ENCODE measurements around the gene FHL3. TPM values are rescaled to one million over a fixed set of nuclear protein-coding genes. Genes with fewer than 3 reads are reported as not detected.

Gene FHL3
- total and polyA plus RNA-seq, 2 donors (not counting 1 experiment from before 2014, with no cell fraction given): 0.15 to 2.2 TPM

- Histone ChIP-seq H4K20me1 (ENCODE audit: control insufficient read depth, insufficient read depth, low read length, poor library complexity, severe bottlenecking) (no peaks in the 10 kb centered on the region), H3K36me3 (replicated peaks in 1 of 2; ENCODE audit: control extremely low read depth in 1 of 2, control insufficient read depth in 1 of 2, extremely low read depth in 1 of 2, insufficient read depth in 2 of 2, low read length in 1 of 2) (peaks cover 0 to 26% of the 10 kb centered on the region in 2 experiments), H2AFZ (ENCODE audit: insufficient read depth, low read depth, low read length, poor library complexity, severe bottlenecking) (no peak overlapping the region), H3K27me3 (replicated peaks in 1 of 4; ENCODE audit: control extremely low read depth in 1 of 4, control insufficient read depth in 3 of 4, insufficient read depth in 4 of 4, low read length in 3 of 4) (no peaks in the 10 kb centered on the region), H3K4me2 (replicated peaks; ENCODE audit: low read depth, low read length, poor library complexity, severe bottlenecking) (no peak overlapping the region), H3K4me1 (ENCODE audit: control insufficient read depth in 2 of 2, insufficient read depth in 2 of 2, low read length in 2 of 2) (no peaks in the 10 kb centered on the region), H3K79me2 (ENCODE audit: control insufficient read depth, insufficient read depth, low read length) (no peaks in the 10 kb centered on the region), H3K9me3 (ENCODE audit: control extremely low read depth in 1 of 3, control insufficient read depth in 2 of 3, insufficient read depth in 1 of 3, low read length in 2 of 3) (no peaks in the 10 kb centered on the region), H3K27ac (ENCODE audit: low read length in 2 of 2) (no peak overlapping the region), H3K4me3 (ENCODE audit: control extremely low read depth in 1 of 5, extremely low read depth in 1 of 5, insufficient read depth in 1 of 5, low read depth in 2 of 5, low read length in 4 of 5) (no peak overlapping the region), H3K9ac (ENCODE audit: low read length) (no peak overlapping the region)
- H3K27ac Mint-ChIP-seq: no peak overlapping the region
- H3K4me1 Mint-ChIP-seq: no peaks in the 10 kb centered on the region
- no peaks in the 10 kb centered on the region for H3K9me3 Mint-ChIP-seq (ENCODE audit: insufficient read depth)
- intact Hi-C loops (cut with micrococcal nuclease): no loop called here
- CTCF ChIA-PET: interaction anchor here (0.8 kb wide), 1 partner anchor 36 kb away, joined by 3 read pairs; no protein-coding TSS in a partner anchor
- DNase-seq (no peak), ATAC-seq (ENCODE audit: low read depth) (no peak)
- H3K27me3 Mint-ChIP-seq: no peaks in the 10 kb centered on the region
- H3K4me3 Mint-ChIP-seq: no peak overlapping the region
- TF ChIP-seq EZH2 (IDR thresholded peaks at IDR 0.05; ENCODE audit: borderline replicate concordance, insufficient read depth, low read depth, low read length, poor library complexity, severe bottlenecking): no peak
- TF ChIP-seq, protein P1, sequence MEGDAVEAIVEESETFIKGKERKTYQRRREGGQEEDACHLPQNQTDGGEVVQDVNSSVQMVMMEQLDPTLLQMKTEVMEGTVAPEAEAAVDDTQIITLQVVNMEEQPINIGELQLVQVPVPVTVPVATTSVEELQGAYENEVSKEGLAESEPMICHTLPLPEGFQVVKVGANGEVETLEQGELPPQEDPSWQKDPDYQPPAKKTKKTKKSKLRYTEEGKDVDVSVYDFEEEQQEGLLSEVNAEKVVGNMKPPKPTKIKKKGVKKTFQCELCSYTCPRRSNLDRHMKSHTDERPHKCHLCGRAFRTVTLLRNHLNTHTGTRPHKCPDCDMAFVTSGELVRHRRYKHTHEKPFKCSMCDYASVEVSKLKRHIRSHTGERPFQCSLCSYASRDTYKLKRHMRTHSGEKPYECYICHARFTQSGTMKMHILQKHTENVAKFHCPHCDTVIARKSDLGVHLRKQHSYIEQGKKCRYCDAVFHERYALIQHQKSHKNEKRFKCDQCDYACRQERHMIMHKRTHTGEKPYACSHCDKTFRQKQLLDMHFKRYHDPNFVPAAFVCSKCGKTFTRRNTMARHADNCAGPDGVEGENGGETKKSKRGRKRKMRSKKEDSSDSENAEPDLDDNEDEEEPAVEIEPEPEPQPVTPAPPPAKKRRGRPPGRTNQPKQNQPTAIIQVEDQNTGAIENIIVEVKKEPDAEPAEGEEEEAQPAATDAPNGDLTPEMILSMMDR (IDR thresholded peaks at IDR 0.05): no peak
- POLR2A ChIA-PET: no interaction called here
- 86% methylated on average over 3 of the region's 3 CpGs for WGBS (ENCODE audit: insufficient coverage)
These were observed 50.9 kb downstream of the FHL3 start for GRCh38 chr1:37954316-37954971.

GRCh38 chr1:37952738-37953137 is 52.6 kb downstream of the FHL3 start:
- Histone ChIP-seq H3K27me3 (replicated peaks in 1 of 4; ENCODE audit: control extremely low read depth in 1 of 4, control insufficient read depth in 3 of 4, insufficient read depth in 4 of 4, low read length in 3 of 4) (no peaks in the 10 kb centered on the region), H3K4me2 (replicated peaks; ENCODE audit: low read depth, low read length, poor library complexity, severe bottlenecking) (no peak overlapping the region), H2AFZ (ENCODE audit: insufficient read depth, low read depth, low read length, poor library complexity, severe bottlenecking) (no peak overlapping the region), H3K4me1 (ENCODE audit: control insufficient read depth in 2 of 2, insufficient read depth in 2 of 2, low read length in 2 of 2) (no peaks in the 10 kb centered on the region), H3K79me2 (ENCODE audit: control insufficient read depth, insufficient read depth, low read length) (no peaks in the 10 kb centered on the region), H3K36me3 (replicated peaks in 1 of 2; ENCODE audit: control extremely low read depth in 1 of 2, control insufficient read depth in 1 of 2, extremely low read depth in 1 of 2, insufficient read depth in 2 of 2, low read length in 1 of 2) (peaks cover 0 to 9% of the 10 kb centered on the region in 2 experiments), H3K9me3 (ENCODE audit: control extremely low read depth in 1 of 3, control insufficient read depth in 2 of 3, insufficient read depth in 1 of 3, low read length in 2 of 3) (no peaks in the 10 kb centered on the region), H3K9ac (ENCODE audit: low read length) (no peak overlapping the region), H4K20me1 (ENCODE audit: control insufficient read depth, insufficient read depth, low read length, poor library complexity, severe bottlenecking) (no peaks in the 10 kb centered on the region), H3K27ac (ENCODE audit: low read length in 2 of 2) (no peak overlapping the region), H3K4me3 (ENCODE audit: control extremely low read depth in 1 of 5, extremely low read depth in 1 of 5, insufficient read depth in 1 of 5, low read depth in 2 of 5, low read length in 4 of 5) (no peak overlapping the region)
- 95% methylated on average over 2 of the region's 3 CpGs for WGBS (ENCODE audit: insufficient coverage)
- CTCF ChIA-PET: no interaction called here
- TF ChIP-seq, protein P1 (IDR thresholded peaks at IDR 0.05): no peak
- TF ChIP-seq EZH2 (IDR thresholded peaks at IDR 0.05; ENCODE audit: borderline replicate concordance, insufficient read depth, low read depth, low read length, poor library complexity, severe bottlenecking): no peak
- intact Hi-C loops (cut with micrococcal nuclease): no loop called here
- no peak overlapping the region for H3K27ac Mint-ChIP-seq
- H3K4me1 Mint-ChIP-seq: no peaks in the 10 kb centered on the region
- ATAC-seq (ENCODE audit: low read depth): no peak
- DNase-seq: no peak
- POLR2A ChIA-PET: no interaction called here
- H3K27me3 Mint-ChIP-seq: no peaks in the 10 kb centered on the region
- no peak overlapping the region for H3K4me3 Mint-ChIP-seq
- H3K9me3 Mint-ChIP-seq (ENCODE audit: insufficient read depth): no peaks in the 10 kb centered on the region
